ENCODE data around the gene TNFSF9.

GRCh38 chr19:6572217-6572616 lies 41.4 kb downstream of the TNFSF9 start:
- TF ChIP-seq GATA2 (IDR thresholded peaks at IDR 0.05; ENCODE audit: low read depth, low read length) = no peak
- TF ChIP-seq GATA3 (IDR thresholded peaks at IDR 0.05; ENCODE audit: low read depth, low read length) = no peak
